ES-I3 (cell line): ENCODE measurements around the gene COPA.

ENCODE experiments used
- H3K36me3 ChIP-seq: 2 replicates; pipeline ENCODE4 v1.6.1; 2013; ENCODE audit warnings: mild to moderate bottlenecking, low read length, control low read depth, moderate library complexity; ENCODE audit not compliant: insufficient read depth
- H3K4me1 ChIP-seq: 2 replicates; pipeline ENCODE4 v1.6.1; 2013; ENCODE audit warnings: mild to moderate bottlenecking, control low read depth, low read length; ENCODE audit not compliant: insufficient read depth
- H3K9ac ChIP-seq: 2 replicates; pipeline ENCODE4 v1.6.1; 2013; ENCODE audit warnings: low read depth, mild to moderate bottlenecking, low read length, moderate library complexity
- H3K9me3 ChIP-seq: 2 replicates; pipeline ENCODE4 v1.6.1; 2013; ENCODE audit warnings: mild to moderate bottlenecking, low read length, moderate library complexity; ENCODE audit not compliant: control insufficient read depth, insufficient read depth

Gene COPA

GRCh38 chr1:160367934-160368923, 25.2 kb upstream of the COPA start:
- no peaks in the 10 kb centered on the region for H3K36me3 ChIP-seq
- H3K9me3 ChIP-seq = no peaks in the 10 kb centered on the region
- H3K9ac ChIP-seq = no peak overlapping the region; the same call in 1 of the 2 replicates
- peaks cover 15% of the 10 kb centered on the region for H3K4me1 ChIP-seq

- peaks cover 22% of the 10 kb centered on the region for H3K4me1 ChIP-seq
- no peaks in the 10 kb centered on the region for H3K9me3 ChIP-seq
- H3K9ac ChIP-seq = peak overlapping the region; percentile 28; the same call in 1 of the 2 replicates
- H3K36me3 ChIP-seq = no peaks in the 10 kb centered on the region
Observed at GRCh38 chr1:160367516-160367900, 24.5 kb upstream of the COPA start.

- Histone ChIP-seq H3K9me3 (no peaks in the 10 kb centered on the region), H3K9ac (peak within 1 kb of the TSS; percentile 28; the same call in 1 of the 2 replicates), H3K4me1 (peaks cover 28% of the 10 kb centered on the region), H3K36me3 (no peaks in the 10 kb centered on the region)
Observed at GRCh38 chr1:160366731-160367515, 23.9 kb upstream of the COPA start, which contains the start of gene NHLH1. Gene NHLH1, plus strand, starts transcription at chr1:160367071. Its CDS starts 3,661 bp downstream, at chr1:160370732.

- H3K9me3 ChIP-seq = no peaks in the 10 kb centered on the region
- no peak overlapping the region for H3K9ac ChIP-seq
- 0 out of 2 replicates have a peak, but pooled peaks cover 4% of the 10 kb centered on the region for H3K36me3 ChIP-seq
- peaks cover 36% of the 10 kb centered on the region for H3K4me1 ChIP-seq
Observed at GRCh38 chr1:160365325-160365724, 22.3 kb upstream of the COPA start.

GRCh38 chr1:160363951-160364735, 21.1 kb upstream of the COPA start:
- 0 out of 2 replicates have a peak, but pooled peaks cover 4% of the 10 kb centered on the region for H3K36me3 ChIP-seq
- H3K4me1 ChIP-seq = peaks cover 36% of the 10 kb centered on the region
- H3K9ac ChIP-seq = no peak overlapping the region
- no peaks in the 10 kb centered on the region for H3K9me3 ChIP-seq

- Histone ChIP-seq H3K36me3 (peaks cover 4% of the 10 kb centered on the region; the same call in 1 of the 2 replicates), H3K9ac (no peak overlapping the region), H3K4me1 (peaks cover 36% of the 10 kb centered on the region), H3K9me3 (no peaks in the 10 kb centered on the region)
Observed at GRCh38 chr1:160363010-160363409, 20.0 kb upstream of the COPA start.

- no peaks in the 10 kb centered on the region for H3K9me3 ChIP-seq
- peak overlapping the region; percentile 23; the same call in 1 of the 2 replicates for H3K9ac ChIP-seq
- peaks cover 36% of the 10 kb centered on the region for H3K4me1 ChIP-seq
- H3K36me3 ChIP-seq = peaks cover 4% of the 10 kb centered on the region; the same call in 1 of the 2 replicates
Observed at GRCh38 chr1:160362168-160362957, 19.3 kb upstream of the COPA start.

GRCh38 chr1:160361814-160362167, 18.7 kb upstream of the COPA start:
- H3K9ac ChIP-seq = no peak overlapping the region; the same call in 1 of the 2 replicates
- peaks cover 5% of the 10 kb centered on the region for H3K36me3 ChIP-seq
- peaks cover 36% of the 10 kb centered on the region for H3K4me1 ChIP-seq
- no peaks in the 10 kb centered on the region for H3K9me3 ChIP-seq

- Histone ChIP-seq H3K9ac (no peak overlapping the region), H3K4me1 (peaks cover 32% of the 10 kb centered on the region), H3K36me3 (peaks cover 9% of the 10 kb centered on the region), H3K9me3 (no peaks in the 10 kb centered on the region)
Observed at GRCh38 chr1:160361199-160361598, 18.1 kb upstream of the COPA start.

GRCh38 chr1:160360227-160360695, 17.2 kb upstream of the COPA start:
- no peaks in the 10 kb centered on the region for H3K9me3 ChIP-seq
- no peak overlapping the region for H3K9ac ChIP-seq
- H3K36me3 ChIP-seq = peaks cover 17% of the 10 kb centered on the region
- peaks cover 32% of the 10 kb centered on the region for H3K4me1 ChIP-seq

- peaks cover 32% of the 10 kb centered on the region for H3K4me1 ChIP-seq
- H3K9me3 ChIP-seq = no peaks in the 10 kb centered on the region
- peaks cover 23% of the 10 kb centered on the region for H3K36me3 ChIP-seq
- H3K9ac ChIP-seq = no peak overlapping the region
Observed at GRCh38 chr1:160359559-160360226, 16.6 kb upstream of the COPA start.

GRCh38 chr1:160358073-160358472, 15.0 kb upstream of the COPA start:
- Histone ChIP-seq H3K9me3 (no peaks in the 10 kb centered on the region), H3K36me3 (peaks cover 29% of the 10 kb centered on the region), H3K4me1 (peaks cover 19% of the 10 kb centered on the region), H3K9ac (no peak overlapping the region)
